ENCODE measurements around the gene CD248. TPM values are rescaled to one million over a fixed set of nuclear protein-coding genes. Genes with fewer than 3 reads are reported as not detected.
"Not testable (repeated sequence)": the region's sequence is repeated elsewhere in the genome, so short reads cannot be mapped to it uniquely, and the experiment has no call there.

Gene CD248
- total RNA-seq, 1 donor from 2014 or later: 0.32 TPM

DNA sequence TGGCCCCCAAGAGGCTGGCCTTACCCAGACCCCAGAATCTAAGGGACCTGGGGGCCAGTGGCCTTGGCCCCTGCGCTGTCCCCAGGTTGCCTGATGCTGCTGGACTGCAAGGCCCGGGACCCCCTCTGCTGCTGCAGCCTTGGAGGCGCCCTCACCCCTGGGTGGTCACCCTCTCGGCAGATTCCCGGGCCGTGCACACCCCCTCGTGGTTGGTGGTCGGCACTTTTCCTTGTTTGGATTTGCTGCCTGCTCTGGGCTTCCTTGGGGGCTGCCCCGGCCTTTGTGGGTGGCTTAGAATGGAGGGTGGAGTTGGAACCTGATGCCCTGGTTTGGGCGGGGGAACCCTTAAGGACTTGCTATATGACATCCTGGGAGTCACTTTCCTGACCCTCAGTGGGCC is 14.1 kb upstream of the CD248 start:
- intact Hi-C loops (cut with micrococcal nuclease): no loop called here

DNA sequence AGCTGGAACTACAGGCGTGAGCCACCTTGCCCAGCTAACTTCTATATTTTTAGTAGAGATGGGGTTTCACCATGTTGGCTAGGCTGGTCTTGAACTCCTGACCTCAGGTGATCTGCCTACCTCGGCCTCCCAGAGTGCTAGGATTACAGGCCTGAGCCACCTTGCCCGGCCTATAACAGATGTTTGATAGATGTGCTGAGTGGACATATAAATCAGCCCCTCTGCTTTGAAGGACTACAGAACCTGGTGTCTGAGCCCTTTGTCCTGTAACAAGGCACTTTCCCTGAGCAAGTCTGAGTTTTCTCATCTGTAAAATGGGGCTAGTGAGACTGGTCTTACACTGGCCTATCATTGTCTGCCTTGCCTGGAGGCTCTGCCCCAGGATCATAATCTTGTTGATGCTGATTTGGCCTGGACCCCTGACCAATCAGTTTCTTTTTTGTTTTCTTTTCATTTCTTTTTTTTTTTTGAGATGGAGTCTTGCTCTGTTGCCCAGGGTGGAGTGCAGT is 12.4 kb upstream of the CD248 start:
- intact Hi-C loops (cut with micrococcal nuclease): no loop called here

DNA sequence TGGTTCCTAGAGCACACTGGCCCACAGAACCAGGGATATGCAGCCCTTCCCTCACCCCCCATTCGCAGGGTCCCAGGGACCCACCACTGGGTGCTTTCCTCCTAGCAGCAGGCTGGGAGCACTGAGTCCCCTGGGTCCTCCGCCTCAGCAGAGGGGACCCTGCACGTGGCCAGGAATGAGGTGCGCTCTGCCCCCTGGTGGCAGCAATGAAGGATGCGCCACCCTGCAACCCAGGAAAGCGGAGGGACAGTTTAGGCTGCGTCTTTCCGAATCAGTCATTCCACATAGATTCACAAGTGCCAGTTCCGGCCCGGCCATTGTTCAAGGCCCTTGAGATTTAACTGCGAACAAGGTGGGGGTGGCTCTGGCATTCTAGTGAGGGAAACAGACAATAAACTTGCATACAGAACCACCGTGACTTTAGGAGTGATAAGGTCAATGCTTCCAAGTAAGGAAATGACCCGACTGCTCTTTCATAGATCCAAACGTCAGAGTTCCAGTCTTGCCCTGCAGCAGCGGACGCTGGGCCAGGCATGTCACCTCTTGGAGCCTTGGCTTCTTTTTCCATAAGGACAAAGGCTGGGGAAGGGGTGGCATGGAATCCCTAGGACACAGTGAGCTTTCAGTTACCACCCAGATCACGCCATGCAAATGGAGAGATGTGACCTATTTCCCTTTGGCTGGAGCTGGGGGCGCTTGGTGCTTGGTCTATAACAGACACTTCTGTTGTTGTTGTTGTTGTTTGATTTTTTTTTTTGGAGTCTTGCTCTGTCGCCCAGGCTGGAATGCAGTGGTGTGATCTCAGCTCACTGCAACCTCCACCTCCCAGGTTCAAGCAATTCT is 11.7 kb upstream of the CD248 start:
- intact Hi-C loops (cut with micrococcal nuclease): loop anchor here (1.0 kb wide), 7 partner anchors 8 to 106 kb away; partner anchors contain the start of genes BRMS1, RIN1 and YIF1A

DNA sequence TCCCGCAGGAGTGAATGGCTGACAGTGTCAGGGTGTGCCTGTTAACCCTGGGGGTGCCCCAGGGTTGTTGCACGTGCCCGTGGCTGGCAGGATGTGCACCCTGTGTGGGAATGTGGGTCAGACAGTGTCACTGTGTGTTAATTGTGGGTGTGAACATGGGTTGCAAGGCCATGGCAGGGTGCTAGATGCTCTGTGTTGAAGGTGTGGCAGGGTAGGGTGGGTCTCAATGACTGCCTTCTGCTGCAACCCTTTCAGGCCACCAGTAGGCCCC is 11.1 kb upstream of the CD248 start:
- intact Hi-C loops (cut with micrococcal nuclease): loop anchor here (1.0 kb wide), 7 partner anchors 8 to 106 kb away; partner anchors contain the start of genes BRMS1, RIN1 and YIF1A

DNA sequence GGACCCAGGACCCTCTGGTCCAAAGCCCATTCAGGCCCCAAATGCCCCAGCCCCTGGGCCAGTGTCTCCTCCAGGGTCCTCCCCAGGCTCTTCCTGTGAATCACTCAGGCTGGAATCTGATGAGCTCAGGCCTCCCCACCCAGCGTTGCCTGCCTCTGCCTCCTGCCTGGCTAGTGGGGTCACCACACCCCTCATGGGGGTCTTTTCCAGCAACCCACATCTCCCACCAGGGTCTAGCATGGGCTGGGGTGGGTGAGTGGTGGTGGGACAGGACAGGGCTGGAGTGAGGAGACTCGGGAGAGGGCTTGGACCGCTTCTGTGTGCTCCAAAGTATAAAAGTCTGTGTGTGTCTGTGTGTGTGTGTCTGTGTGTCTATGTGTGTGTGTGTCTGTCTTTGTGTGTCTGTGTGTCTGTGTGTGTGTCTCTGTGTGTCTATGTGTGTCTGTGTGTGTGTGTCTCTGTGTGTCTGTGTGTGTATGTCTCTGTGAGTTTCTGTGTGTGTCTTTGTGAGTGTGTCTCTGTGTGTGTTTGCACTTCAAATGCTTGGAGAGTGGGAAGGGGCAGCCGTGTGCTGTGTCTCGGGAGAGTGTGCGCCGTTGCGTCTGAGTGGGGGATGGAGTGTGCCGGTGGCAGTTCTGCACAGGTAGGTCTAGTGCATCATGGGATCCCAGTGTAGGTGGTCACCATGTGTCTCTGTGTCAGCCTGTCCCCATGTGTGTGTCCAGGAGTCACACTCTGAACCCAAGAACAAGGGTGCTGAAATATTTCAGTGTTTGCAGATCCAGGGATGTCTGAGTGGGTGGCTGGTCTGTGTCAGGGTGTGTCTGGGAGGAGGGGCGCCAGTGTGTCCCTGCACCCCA is 10.6 kb upstream of the CD248 start:
- intact Hi-C loops (cut with micrococcal nuclease): loop anchor here (1.0 kb wide), 7 partner anchors 9 to 105 kb away; partner anchors contain the start of genes BRMS1, RIN1 and YIF1A

DNA sequence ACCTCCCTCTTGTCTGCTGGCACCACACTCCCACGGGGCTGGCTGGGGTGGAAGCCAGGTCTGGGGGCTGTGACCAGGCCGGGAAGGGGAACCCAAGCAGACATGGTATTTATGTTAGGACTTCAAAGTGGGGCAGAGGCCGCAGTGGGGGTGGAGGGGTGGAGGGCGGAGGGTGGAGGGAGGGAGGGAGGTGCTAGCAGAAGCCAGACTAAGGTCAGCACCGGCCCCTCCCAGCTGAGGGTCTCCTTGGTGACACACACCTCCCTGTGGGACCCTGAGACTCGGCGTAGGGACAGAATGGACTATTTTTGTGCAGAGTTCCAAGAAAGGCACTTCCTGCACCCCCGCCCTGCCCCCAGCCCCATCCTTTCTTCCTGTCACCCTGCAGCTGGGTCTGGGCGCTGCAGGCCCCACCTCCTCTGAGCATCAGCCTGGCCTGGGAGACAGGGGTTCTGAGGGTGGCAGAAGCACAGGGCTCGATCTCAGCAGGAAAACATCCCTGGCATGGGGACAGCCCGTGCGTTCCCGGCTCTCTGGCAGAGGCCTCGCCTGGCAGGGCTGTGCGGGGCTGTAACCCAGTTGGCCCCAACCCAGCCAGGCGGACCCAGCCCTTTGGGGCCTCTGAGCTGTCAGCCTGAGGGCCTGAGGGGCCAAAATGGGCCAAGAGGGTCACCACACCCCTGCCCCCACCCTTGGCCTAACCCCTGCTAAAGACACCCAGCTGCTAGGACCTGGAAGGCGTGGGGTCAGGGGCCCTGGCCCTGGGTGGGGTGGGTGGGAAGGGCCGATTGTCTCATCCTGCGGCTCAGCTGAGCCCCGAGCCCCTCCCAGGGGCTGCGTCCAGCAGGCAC is 9.6 kb upstream of the CD248 start:
- intact Hi-C loops (cut with micrococcal nuclease): no loop called here

DNA sequence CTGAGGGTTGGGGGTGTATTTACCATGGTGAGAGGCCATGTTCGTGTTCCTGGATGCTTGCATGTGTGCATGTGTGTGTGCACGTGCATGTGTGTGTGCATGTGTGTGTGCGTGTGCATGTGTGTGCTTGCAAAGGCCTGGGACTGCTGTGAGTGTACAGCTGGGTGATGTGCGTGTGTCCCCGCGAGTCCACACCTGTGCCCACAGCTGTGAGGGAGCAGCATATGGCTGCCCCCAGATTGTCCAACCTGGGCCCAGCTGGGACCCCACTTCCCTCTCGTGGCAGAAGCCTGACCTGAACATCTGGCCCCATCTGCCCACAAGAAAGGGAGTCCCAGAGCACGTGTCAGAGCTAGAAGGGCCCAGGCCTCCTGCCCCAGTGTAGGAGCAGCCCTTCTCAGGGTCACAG is 8.4 kb upstream of the CD248 start:
- intact Hi-C loops (cut with micrococcal nuclease): no loop called here

DNA sequence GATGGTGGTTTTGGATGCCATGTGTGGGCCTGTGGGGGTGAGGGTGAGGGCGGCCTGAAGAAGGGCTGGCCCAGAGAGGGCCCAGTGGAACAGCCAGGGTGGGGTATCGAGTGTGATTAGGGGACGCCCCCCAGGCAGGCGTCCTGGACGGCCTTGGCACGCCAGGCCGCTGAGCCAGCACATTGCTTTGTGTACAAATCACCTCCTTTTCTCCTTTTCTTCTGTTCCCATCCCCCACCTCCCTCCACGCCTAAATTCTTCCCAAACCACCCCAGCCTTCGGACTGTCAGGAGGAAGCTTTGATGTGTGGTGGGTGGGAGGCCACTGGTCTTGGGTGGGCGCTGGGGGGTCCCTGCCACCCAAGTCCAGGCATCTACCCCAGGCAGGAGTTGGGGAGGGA is 7.8 kb upstream of the CD248 start:
- intact Hi-C loops (cut with micrococcal nuclease): no loop called here

DNA sequence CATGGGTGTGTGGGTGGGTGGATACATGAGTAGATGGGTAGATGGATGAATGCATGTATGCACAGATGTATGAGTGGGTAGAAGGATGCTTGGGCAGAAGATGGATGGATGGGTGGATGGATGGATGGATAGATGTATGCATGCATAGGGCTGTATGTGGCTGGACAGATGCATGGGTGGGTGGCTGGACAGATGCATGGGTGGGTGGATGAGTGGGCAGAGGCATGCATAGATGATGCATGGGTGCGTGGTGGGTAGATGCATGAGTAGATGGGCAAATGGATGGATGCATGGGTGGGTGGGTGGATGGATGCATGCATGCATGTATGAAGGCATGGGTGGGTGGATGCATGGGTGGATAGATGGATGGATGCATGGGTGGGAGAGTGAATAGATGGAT is 6.8 kb upstream of the CD248 start:
- intact Hi-C loops (cut with micrococcal nuclease): no loop called here

DNA sequence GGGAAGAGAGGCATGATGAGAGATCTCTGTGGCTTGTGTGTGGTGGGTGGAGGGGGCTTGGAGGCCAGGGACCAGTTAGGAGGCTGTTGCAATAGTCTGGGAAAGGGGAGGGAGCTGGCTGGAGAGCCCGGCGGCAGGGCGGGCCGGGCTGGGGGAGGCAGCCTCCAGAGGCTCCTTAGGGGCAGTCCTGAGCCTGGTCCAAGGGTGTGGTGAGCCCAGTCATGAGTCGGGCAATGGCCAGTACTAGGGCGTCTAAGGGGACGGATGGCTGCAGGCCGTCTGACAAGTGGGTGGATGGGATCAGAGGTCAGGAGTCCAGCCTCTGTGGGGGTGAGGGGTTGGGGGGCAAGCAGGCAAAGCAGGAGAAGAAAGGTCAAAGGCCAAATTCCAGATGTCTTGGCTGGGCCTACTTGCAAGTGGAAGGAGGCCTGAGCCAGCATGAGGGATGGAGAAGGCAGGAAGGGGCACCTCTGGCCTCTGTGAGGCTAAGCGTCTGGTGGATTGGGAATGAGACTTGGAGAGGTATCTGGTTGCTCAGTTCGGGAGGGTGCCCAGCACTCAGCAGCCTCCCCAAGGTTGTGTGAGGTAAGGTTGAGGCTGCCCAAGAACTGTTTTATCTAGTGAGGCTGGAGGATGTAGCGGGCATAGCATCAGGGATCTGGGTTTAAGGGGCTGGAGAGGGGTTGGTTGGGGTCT is 6.0 kb upstream of the CD248 start:
- intact Hi-C loops (cut with micrococcal nuclease): no loop called here

DNA sequence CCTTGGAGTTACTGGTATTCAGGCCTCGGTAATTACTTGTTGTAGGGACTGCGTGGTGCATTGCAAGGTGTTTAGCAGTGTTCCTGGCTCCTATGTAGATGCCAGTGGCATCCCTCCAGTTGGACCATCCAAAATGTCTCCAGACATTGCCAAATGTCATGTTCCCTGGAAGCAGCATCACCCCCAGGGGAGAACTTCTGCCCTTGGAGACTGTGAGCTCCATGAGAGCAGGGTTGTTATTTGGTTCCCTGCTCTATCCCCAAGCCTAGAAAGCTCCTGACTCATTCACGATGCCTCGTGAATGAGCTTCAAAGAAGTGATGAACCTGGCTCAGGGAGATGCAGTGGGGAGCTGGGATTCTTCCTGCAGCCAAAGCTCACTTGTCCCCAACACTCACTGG is 4.8 kb upstream of the CD248 start:
- intact Hi-C loops (cut with micrococcal nuclease): loop anchor here (1.0 kb wide), 1 partner anchor 9 kb away; no protein-coding TSS in a partner anchor

DNA sequence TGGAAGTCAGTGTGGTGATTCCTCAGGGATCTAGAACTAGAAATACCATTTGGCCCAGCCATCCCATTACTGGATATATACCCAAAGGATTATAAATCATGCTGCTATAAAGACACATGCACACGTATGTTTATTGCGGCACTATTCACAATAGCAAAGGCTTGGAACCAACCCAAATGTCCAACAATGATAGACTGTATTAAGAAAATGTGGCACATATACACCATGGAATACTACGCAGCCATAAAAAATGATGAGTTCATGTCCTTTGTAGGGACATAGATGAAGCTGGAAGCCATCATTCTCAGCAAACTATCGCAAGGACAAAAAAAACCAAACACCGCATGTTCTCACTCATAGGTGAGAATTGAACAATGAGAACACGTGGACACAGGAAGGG is 3.9 kb upstream of the CD248 start:
- intact Hi-C loops (cut with micrococcal nuclease): loop anchor here (1.0 kb wide), 1 partner anchor 8 kb away; no protein-coding TSS in a partner anchor

DNA sequence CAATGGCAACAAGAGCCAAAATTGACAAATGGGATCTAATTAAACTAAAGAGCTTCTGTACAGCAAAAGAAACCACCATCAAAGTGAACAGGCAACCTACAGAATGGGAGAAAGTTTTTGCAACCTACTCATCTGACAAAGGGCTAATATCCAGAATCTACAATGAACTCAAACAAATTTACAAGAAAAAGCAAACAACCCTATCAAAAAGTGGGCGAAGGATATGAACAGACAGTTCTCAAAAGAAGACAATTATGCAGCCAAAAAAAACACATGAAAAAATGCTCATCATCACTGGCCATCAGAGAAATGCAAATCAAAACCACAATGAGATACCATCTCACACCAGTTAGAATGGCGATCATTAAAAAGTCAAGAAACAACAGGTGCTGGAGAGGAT is 3.4 kb upstream of the CD248 start:
- intact Hi-C loops (cut with micrococcal nuclease): not testable (repeated sequence)

DNA sequence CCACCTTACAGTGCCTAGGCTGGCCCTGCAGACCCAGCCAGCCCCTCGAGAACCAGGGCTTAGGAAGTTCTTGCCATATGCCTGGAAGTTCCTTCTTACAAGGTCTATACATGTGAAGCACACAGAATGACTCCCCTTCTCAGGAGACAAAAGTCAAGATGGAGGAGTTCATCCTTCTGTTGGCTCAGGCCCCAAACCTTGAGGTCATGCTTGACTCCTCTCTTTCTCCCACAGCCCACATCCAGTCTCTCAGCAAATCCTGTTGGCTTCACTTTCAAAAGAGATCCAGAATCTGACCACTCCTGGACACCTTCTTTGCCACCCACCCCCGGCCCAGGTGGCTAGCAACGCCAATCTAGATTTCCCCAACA is 1.7 kb upstream of the CD248 start:
- intact Hi-C loops (cut with micrococcal nuclease): loop anchor here (1.0 kb wide), 1 partner anchor 10 kb away; no protein-coding TSS in a partner anchor

DNA sequence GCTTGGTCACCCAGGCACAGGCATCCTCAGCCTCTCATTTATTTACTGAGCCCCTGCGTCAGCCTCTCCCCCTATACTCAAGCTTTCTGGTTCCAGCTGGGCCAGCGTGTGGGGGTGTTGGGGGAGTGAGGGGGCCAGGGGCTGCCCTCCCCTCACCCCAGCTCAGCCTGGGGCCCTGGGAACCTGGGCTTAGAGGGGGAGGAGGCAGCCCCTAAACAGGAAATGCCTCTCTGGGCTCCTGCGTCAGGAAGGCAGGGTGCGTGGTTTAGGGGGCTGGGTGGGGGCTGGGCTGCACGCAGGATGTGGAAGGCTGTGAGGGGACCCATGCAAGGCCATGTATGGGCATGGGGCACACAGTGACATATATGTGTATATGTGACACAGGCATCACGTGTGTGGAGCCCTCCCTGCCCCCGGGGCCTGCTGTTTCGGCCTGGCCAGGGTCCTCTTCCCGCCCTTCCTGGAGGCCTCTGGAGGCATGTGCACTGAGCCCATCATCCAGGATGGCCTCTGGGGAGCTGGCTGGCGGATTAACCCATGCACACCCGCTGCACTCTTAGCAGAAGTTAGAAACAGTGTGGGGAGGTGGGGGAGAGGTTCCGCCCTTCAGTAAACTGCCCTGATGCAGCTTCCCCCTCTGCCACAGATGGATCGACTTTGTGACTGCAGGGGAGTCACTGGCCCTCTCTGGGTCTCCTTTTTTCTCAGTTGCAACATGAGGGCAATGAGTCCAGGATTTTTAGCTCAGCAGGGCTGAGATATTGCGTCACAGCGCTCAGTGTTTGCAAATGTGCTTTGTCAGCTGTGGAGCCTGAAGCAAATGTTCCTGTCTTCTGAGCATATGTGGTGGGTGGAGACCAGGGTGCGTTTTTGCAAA is 1.1 kb upstream of the CD248 start:
- intact Hi-C loops (cut with micrococcal nuclease): loop anchor here (1.0 kb wide), 1 partner anchor 10 kb away; no protein-coding TSS in a partner anchor

DNA sequence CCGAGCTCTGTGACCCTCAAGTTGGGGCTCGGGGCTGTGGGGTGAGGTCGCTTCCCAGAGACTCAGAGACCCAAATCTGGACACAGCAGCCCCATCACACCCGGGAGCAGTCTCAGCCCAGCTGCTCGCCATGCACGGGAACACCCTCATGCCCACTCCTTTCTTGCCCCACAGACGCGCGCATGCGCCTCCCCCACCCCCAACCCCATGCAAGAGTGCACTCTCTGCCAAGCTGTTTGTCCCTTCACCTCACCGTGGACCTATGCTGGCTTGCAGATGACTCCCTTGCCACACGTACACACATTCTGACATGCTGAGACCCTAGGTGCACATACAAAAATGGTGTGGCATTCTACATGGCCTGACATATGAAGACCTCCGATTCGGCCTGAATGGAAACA is 478 bp upstream of the CD248 start:
- intact Hi-C loops (cut with micrococcal nuclease): no loop called here

DNA sequence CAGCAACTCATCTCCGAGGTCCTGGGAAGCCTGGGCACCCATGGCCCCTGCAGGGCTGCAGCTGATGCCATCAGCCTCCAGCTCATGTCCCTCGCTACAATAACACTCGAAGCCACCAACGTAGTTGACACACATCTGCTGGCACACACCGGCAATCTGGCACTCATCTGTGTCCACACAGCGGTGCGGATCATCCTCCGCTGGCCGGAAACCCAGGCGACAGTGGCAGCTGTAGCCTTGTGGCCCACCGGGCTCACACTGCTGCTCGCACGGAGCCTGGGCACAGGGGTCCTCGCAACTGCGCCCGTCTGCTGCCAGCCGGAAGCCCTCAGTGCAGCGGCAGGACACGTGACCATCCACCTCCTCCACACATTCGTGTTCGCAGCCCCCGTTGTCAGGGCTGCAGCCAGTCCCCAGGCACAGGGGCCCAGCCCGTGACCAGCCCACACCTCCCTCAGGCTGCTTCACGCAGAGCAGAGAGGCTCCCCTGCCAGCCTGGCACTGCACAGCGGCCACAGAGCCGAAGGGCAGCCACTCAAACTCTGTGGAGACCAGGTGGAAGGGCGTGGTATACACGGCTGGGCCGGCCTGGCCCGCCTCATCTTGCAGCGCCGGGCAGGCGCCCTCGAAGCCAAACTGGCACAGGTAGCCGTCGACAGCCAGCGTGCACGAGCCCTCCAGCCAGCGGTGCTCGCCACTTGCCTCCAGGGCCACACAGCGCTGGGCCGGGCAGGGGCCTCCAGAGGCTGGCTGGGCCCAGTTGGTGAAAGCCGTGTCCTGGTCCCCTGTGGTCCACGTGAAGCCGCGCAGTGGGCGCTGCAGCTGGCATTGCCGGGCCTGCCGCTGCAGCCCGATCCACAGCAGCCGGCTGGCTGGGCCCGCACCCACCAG is 678 bp downstream of the CD248 start:
- intact Hi-C loops (cut with micrococcal nuclease): no loop called here

DNA sequence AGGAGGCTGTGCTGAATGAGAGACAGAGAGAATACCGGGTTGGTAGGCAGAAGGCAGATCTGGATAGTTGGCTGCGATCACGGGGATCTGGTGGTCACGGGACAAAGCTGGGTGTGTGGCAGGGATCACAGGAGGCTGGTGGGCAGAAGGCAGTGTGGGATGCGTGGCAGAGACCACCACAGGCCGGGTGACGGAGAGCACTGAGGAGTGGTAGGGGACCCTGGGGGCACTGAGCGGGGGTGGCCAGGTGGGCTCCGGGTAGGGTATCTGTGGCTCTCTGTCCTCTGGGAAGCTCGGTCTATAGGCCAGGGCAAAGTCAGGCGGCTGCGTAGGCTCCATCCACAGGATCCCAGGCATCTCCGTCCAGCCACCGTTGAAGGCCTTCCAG is 1.4 kb downstream of the CD248 start:
- intact Hi-C loops (cut with micrococcal nuclease): no loop called here

Measured in T-helper 1 cell treated with Interleukin-12 subunit alpha and Interleukin-12 subunit beta and Interleukin-4 antibody, amounts not matched to agents 30 ng/mL and 1 ng/mL, for 36 hours (primary cell).